NCI-H2171 treated with DMSO at 0.1 percent for 48 hours (cell line): ENCODE measurements around the gene DDAH1.
"Not testable (repeated sequence)": the region's sequence is repeated elsewhere in the genome, so short reads cannot be mapped to it uniquely, and the experiment has no call there.

Source experiments
- DNase-seq: peaks from one replicate; lab custom pipeline; 2025; lab: John Stamatoyannopoulos, UW

The DDAH1 gene

DNA sequence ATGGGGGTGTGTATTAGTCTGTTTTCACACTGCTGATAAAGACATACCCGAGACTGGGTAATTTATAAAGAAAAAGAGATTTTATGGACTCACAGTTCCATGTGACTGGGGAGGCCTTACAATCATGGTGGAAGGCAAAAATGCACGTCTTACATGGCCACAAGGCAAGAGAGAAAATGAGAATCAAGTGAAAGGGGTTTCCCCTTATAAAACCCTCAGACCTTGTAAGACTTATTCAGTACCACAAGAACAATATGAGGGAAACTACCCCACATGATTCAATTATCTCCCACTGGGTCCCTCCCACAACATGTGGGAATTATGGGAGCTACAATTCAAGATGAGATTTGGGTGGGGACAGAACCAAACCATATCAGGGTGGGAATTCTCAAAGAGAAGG is 5.2 kb upstream of the DDAH1 start:
- not testable (repeated sequence) for DNase-seq

DNA sequence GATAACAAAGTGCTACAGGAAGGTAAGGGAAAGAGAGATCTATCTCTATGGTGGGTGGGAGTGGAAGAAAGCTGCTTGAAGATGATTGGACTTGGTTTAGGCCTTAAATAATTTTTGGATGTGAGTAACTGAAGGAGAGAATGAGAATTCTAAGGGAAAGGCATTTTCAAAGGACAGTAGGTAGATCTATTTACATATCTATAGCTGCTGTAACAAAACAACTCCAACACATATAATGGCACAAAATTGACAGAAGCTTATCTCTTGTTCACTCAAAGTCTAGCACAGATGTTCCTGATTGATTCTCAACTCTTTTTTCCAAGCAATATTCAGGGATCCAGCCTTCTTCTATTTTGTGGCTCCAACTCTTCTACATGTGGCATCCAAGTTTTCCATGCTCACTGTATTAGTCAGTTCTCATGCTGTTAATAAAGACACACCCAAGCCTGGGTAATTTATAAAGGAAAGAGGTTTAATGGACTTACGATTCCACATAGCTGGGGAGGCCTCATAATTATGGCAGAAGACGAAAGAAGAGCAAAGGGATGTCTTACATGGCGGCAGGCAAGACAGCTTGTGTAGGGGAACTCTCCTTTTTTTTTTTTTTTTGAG is 3.1 kb upstream of the DDAH1 start:
- no peak for DNase-seq

DNA sequence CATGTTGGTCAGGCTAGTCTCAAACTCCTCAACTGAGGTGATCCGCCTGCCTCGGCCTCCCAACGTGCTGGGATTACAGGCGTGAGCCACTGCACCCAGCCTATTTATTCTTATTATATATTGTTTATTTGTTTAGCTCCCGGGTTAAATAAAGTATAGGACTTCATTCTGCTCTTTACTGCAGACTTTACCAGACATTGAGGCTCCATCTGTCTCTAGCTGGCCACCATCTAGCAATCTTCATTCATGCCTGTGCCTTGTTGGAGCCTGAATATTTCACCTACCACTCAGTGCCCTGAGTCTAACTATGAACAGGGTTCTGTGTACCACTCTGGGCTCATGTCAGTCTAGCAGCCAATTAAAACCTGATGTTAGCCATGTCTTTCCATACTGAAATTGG is 2.1 kb upstream of the DDAH1 start:
- no peak for DNase-seq

DNA sequence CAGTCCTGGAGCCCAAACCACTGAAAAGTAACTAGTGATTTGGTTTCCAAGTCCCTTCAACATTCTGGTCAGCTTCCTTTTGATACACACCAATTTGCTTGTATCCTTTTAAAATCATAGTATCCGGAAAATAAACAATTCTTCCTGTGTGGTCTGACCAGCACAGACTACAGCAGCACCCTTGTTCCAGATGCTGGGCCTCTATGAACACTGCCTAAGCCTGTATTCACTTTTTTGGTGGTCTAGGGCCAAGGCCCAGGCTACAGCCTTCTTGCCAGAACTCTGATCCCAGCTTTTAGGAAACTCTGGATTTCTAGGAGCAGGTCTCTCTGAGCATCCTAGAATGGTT is 801 bp upstream of the DDAH1 start:
- no peak for DNase-seq

DNA sequence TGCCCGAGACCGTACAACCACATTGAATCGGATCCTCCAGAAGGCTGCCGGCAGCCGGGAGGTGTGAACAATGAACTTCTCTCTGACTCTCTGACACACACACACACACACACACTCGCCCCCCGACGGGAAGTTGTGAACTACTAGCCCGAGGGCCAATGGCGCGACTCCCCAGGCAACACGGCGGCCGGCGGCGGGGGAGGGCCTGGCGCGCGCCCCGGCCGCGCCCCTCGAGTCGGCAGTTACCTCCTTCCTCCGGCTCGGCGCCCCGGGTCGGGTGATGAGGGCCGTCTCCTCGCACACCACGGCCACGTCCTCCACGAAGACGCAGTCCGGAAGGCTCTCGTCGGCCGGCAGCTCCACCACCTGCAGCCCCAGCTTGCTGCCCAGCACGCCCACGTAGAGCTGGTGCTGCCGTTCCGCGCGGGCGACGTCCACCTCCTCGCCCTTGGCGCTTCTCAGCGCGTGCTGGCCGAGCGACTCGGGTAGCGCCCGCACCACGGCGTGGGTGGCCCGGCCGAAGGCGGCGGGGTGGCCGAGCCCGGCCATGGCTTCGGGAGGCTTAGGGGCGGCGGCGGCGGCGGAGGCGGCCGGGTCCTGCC is 361 bp downstream of the DDAH1 start:
- peak; percentile 62 for DNase-seq

DNA sequence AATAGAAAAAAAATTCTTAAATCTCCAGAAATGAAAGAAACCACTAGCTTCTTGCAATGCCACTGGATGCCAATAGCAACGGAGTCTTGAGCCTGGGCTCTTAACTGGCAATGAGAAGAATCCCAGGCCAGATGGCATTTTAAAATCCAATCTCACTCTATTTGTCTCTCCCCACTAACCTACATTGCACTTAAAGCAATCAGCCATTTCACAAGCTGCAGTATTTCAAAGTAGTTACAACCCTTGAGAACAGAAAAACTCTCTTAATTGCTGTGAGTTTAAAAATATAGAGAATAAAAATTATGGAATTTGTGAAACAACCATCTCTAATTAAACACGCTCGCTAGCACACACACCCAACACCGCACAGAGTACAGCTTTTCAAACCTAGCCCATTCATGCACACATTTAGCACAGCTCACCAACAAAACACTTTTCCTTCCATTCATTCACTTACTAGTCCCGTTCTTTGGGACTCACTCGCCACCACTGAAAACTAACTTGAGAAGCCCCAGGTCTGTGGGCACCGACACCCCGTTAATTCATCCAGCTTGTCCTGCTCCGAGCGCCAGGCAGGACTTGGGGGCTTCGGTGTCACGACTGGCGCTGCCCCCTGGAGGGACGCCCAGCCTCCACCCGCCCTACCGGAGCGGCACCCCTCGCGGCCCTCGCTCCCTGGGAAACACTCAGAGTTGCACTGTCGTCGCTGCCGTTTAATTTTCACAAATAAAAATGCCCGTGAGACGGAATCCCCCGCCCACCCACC is 1.0 kb downstream of the DDAH1 start:
- DNase-seq: peak; percentile 64

DNA sequence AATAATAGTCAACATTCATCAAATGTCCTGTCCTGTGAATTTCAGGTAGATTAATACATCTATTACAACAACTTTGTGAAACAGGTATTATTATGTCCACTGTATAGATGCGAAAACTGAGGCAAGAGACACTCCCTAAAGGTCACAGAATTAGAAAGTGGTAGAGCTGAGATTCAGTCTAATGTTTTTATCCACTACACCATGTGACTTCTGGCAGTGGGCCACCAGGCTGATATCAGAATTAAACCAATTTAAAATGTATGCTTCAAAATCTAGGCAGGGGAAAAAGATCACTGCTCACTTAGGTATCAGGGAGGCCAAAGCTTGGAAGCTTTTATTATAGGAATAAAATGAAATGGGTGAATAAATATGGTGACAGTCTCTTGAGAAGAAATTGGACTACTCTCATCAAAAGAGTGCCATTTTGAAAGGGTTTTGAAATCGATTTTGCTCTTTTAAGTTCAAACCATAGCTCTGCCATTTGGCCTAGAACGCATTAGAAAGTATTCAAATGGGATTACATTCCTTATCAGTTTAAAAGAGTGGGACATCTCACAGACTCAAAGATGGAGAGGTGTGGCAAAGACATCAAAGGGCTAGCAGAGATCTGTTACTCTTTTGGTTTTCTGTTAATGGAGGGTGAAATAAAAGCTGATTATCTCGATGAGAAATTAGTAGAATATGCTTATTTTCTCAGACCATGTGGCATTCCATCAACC is 1.9 kb downstream of the DDAH1 start:
- no peak for DNase-seq

DNA sequence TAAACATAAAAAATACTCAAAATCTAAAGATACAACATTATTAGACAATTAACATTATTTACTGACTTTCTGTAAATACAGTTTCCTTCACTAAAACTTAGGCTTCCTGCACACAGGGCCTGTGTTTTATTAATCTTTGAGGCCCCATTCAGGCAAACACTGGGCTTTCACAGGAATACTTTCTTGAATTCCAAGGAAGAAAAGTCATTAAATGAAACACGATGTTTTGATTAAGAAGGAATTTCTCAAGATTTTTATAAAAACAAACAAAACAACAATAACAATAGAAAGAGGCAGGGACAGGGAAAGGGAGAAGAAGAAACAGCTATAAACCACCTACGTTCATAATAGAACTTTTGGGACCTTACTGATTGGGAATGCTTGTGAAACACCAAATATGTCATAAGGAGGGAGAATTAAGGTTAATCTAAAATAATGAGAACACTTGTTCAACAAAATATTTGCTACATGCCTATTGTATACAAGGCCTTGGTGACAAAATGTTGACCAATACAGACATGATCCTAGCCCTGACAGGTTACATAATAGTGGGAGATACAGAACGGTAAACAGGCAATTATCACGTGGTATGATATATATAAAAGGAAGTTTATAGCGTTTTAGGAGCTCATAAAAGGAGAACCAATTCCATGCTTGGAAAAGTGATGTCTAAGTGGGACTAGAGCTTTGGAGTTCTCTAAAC is 3.6 kb downstream of the DDAH1 start:
- no peak for DNase-seq

DNA sequence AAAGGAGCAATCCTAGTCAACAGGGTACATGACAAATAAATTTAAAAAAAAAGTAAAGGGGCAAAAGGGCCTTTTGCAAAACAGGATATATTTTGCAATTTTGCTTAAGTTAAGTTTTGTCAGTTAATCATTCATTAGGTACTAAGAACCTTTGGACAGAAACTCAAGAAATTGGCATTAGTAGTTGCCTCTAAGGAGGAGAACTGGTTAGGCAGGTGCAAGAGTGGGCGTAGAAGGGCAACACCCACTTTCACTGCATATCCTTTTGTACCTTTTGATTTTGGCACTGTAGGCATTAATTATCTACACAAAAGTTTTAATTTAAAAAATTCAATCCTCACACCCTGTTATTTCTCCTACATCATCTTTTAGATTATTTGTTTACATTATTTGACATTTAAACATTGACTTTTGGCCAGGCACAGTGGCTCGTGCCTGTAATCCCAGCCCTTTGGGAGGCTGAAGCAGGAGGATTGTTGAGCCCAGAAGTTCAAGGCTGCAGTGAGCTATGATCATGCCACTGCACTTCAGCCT is 4.3 kb downstream of the DDAH1 start:
- no peak for DNase-seq

DNA sequence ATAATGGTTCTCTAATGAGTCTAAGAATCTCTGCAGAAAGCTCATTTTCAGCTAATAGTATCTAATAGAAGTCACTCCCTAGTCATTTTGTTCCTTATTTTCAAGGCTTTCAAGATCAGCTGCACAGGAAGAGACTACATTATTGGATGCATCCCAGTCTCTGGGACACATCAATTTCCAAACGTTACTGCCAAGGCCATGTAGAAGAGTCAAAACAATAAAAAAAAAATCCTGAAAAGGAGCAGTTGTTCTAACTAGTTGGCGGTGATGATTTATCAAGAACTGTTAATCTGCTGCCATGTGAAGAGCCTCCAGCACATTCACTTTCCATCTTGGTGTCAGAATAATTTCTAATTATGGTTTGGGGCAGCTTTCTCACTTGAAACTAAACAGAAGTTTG is 5.7 kb downstream of the DDAH1 start:
- DNase-seq: no peak

DNA sequence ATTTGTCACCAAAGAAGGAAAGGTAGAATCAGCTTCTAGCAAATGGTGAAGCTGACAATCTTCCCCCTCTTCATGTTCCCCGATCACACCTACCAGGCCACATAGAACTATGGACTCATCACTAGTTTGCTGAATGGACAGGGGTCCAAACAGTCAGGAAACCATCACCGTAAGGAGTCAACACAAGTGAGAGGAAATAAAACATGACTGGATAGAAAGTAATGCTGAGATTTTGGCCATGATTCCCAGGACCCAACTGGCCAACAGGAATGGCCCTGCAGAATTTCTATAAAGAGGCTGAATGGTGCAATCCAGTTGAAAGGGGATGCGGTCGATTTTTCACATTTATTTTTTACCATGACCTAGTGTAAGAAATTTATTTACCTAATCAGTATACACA is 10.7 kb downstream of the DDAH1 start:
- no peak for DNase-seq

DNA sequence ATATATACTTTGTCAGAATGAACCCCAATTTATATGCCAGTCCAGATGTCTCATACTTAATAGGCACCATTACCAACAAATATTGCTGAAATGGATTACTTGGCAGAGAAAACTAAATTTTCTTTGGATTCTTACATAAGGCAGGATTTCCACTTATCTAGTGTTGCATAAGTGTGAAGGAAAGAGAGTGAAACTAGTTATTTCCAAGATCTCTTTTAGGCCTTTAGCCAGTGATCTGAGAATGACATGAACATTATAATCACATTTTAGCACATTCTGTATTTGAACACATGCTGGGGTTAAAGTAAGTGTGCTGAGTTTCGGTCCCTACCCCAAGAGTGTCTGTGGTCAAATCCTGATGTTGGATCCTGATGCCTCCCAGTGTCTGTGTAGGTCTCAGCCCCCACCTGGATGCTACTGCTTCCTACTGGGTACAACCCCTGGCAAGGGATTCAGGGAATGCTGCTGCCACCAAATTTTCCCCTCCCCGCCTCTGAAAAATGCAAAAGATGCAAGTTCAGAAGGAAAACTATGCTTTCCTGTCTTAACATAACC is 11.2 kb downstream of the DDAH1 start:
- DNase-seq: no peak

DNA sequence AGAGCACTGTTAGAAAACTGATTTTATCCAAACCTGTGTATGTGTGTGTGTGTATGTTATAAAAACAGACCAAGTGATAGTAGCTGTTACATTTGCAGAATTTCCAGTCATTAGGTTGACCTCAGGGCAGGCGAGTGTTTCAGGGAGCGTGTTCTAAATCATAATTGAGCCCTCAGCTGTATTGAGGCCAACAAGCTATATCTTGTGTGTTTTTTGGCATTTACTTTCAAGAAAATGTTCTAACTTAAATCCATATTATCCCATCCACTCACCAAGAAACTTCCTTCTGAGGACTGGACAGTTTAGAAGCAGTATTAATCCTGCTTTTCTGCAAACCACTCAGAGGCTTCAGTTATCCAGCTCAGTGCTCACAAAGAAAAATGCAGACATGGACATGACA is 12.0 kb downstream of the DDAH1 start:
- no peak for DNase-seq

DNA sequence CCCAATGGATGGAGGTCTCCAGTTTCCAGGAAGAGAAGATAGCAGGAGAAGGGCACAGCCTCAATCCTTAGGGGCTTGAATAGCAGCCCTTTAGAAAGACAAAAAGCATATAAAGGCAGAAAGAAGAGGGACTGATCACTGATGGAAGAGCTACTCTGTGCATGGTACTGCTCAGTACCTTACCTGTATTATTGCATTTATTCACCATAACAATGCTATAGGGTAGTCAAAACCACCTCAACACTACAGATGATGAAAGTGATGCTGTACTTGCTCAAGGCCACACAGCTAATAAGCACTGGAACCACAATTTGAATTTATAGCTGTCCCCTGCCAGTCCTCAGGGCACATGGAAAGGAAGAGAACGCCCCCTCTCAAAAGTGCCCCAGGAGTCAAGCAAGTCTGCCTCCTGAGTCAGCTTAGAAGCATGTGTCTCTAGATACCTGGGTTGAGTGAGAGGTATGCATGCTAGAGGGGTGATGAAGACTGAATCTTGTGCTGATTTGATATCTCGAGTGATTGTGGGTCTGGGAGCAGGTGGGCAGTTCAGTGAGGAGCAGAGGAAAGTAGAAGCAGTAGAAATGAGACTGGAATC is 13.6 kb downstream of the DDAH1 start:
- no peak for DNase-seq

DNA sequence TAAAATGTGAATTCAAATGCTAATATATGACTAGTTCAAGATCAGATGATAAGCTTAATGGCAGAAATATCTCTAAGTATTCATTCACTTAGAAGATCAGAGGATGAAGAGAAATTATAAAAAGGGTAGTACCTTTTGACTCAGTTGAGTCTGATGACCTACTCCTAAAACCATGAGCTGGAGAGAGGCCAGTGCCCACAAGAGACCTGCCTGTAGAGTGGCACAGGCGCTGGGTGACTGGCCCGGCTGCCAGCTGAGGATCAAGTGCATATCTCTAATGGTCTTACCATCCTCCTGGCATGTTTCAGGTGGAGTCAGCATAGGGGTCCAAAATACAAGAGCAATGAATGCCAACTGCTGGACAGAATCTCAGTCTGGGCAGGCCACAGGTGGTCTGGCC is 14.1 kb downstream of the DDAH1 start:
- DNase-seq: no peak

DNA sequence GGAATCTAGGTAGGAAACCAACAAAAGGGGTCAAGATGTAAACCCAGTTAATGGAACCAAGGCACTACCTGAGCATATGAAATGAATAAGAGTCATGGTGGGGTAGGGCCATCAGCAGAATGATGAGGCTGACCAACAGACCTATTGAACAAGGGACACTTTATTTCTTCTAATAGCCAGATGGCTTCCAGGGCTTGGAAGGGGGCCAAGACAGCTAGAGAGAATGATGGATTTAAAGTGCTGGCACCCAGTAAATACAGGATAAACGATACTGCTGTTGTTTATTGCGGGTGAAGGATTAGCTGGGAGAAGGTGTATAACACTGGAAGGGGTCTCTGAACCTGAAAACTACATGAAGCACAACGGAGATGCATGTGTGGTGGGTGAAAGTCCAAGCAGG is 15.6 kb downstream of the DDAH1 start:
- DNase-seq: peak; percentile 59

DNA sequence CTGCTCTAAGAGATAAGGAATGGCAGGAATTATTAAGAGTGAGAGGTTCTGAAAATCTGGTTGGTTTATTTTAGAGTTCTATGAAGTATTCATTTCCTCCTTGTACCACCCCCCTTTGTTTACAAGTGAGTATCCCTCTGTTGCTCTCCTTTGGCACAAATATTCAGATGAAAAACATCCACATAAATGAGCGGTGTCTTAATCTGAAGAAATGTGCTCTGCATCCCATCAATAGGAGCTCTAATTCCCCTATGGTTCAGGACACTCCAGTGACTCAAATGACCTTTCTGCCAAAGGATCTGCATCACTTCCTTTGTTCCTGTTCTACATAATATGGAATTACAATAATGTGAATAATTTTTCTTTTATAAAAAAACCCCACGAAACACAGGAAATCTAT is 16.6 kb downstream of the DDAH1 start:
- DNase-seq: no peak

DNA sequence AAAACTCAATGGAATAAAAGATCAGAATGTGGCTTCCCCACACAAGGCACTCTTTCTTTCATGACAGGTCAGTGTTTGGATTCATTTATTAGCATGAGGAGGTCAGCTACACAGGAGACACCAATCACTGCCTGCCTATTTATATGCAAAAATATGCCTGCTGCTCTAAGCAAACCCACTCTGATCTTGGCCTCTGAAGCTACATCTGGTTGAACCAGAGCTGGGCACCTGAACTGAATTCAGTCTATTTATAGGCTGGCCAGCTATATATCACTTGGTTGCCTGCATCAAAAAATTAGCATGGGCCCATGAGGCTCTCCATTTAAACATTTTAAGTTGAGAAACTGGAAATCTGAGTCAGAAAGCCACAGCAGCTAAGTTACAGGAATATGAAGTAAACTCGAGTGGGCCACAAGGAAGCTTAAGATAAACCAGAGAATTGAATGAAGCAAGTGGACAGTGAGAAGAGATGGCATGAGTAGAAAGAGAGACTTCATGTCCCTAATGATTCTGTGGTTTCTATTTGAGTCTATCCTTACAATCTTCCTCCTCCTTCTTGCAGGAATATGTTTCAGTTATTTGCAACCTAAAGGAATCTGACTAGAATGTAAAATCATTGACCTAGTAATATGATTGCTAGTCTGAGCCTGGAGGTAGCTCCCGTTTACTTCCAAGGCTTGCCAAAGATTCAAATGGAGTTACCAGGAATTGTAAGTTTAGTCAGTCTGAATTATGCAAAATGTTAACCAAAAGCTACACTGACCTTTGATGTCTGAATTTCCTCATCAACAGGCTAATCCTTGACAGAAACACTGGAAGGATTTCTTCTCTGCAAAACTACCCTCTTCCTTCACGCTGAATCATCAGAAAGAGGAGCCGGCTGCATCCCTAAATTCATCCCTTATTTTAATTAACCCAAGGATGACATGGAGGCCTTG is 17.7 kb downstream of the DDAH1 start:
- DNase-seq: peak; percentile 25

DNA sequence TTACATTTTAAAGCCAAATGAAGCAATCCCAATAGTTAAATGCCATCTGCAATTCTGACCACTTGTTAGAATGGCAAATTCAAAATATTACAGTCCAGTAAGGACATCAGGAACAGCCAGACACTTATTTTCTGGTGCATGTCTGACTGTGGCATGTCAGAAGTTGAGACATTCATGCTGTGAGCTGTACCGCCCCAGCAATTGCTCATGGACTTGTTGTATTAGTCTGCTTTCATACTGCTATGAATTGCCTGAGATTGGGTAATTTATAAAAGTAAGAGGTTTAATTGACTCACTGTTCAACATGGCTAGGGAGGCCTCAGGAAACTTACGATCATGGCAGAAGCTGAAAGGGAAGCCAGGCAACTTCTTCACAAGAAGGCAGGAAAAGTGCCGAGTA is 19.1 kb downstream of the DDAH1 start:
- DNase-seq: no peak

DNA sequence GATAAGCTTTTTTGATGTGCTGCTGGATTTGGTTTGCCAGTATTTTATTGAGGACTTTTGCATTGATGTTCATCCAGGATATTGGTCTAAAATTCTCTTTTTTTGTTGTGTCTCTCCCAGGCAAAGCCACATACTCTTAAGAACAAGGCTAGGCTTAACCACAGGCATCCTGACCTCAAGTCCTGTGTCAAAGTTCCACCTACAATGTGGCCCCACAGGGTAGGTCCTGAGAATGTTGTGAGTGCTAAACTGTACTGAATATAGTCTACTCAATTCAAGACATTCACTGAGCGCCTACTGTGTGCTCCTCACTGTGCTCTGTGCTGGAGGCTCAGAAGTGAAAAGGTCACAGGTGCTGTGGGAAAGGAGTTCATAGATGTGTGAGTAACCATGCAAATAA is 20.6 kb downstream of the DDAH1 start:
- DNase-seq: no peak
